Gastrocnemius medialis (tissue), 4 donors: Measurements from ENCODE around the gene GPAM. TPM values are rescaled to one million over a fixed set of nuclear protein-coding genes. Genes with fewer than 3 reads are reported as not detected.
"Not testable (repeated sequence)": the region's sequence is repeated elsewhere in the genome, so short reads cannot be mapped to it uniquely, and the experiment has no call there.

ENCODE experiments used
- ATAC-seq, 2 donors: fragments of 150-250 bp; one replicate each; pipeline ENCODE4 v1.9.1; 2016
- DNase-seq, 2 donors: peaks; one replicate each; pipeline ENCODE4 v3.0.0-alpha.2; 2019
- H3K27ac ChIP-seq, 4 donors: fragments of 200-600 bp; sonication (generic); 1 replicate in 1 of 4; 2 replicates in 3 of 4; pipeline ENCODE4 v1.5.1; 2016 to 2018; ENCODE audit warnings: mild to moderate bottlenecking in 2 of 4, moderate library complexity in 1 of 4
- H3K27me3 ChIP-seq, 3 donors: fragments of 200-600 bp; sonication (generic) in 2 of 3; 1 replicate in 1 of 3; 2 replicates in 2 of 3; pipeline versions ENCODE4 v1.5.1 to v1.6.0; 2016 to 2019; ENCODE audit warnings: mild to moderate bottlenecking in 1 of 3, moderate library complexity in 1 of 3
- H3K36me3 ChIP-seq, 2 donors: fragments of 200-600 bp; sonication (generic) in 1 of 2; one replicate each; pipeline ENCODE4 v1.5.1; 2017 to 2018
- H3K4me1 ChIP-seq, 2 donors: fragments of 200-600 bp; sonication (generic) in 1 of 2; one replicate each; pipeline ENCODE4 v1.5.1; 2016 to 2017; ENCODE audit warnings: mild to moderate bottlenecking in 2 of 2
- H3K4me3 ChIP-seq, 4 donors: fragments of 200-600 bp; sonication (generic) in 3 of 4; 1 replicate in 1 of 4; 2 replicates in 3 of 4; pipeline ENCODE4 v1.5.1; 2016 to 2019; ENCODE audit warnings: mild to moderate bottlenecking in 2 of 4
- H3K9me3 ChIP-seq, 3 donors: fragments of 200-600 bp; sonication (generic) in 2 of 3; 1 replicate in 1 of 3; 2 replicates in 2 of 3; pipeline ENCODE4 v1.5.1; 2016 to 2019
- CTCF ChIP-seq, 5 experiments: fragments of 450-650 bp in 3 of 5; fragments of 200-600 bp in 2 of 5; sonication (generic) in 2 of 5; IDR thresholded peaks in 4 of 5; conservative IDR thresholded peaks in 1 of 5; 1 replicate in 4 of 5; 2 replicates in 1 of 5; pipeline ENCODE4 v1.5.1; 2016 to 2019; ENCODE audit warnings: antibody characterized with exemption in 5 of 5, mild to moderate bottlenecking in 3 of 5, moderate library complexity in 3 of 5
- POLR2A ChIP-seq, 2 donors: fragments of 450-650 bp; IDR thresholded peaks; one replicate each; pipeline ENCODE4 v1.6.1; 2017; ENCODE audit warnings: antibody characterized with exemption in 2 of 2, mild to moderate bottlenecking in 2 of 2, moderate library complexity in 2 of 2
- in situ Hi-C, 4 donors: fragments of 200-750 bp; cut with MboI; loops; one replicate each; pipeline versions ENCODE4 v1.15.0 to v1.8.0; 2017; ENCODE audit warnings: low sequenced_read_pairs in 4 of 4
- intact Hi-C: fragments of 100-400 bp; cut with DNase I; formaldehyde crosslinking; loops from one replicate; pipeline ENCODE4 v1.15.1; 2023; ENCODE audit warnings: low total_unique reads
- total RNA-seq, 4 donors: library from RNA; depleted of rRNA; stranded (reverse); fragments of >200 nt; gene quantifications; one replicate each; pipeline versions ENCODE4 v1.1.0 to v1.2.3, GENCODE V29; 2016

The GPAM gene
- total RNA-seq, 4 donors from 2014 or later = 4.0 to 9.0 (median 4.6) TPM

GRCh38 chr10:112115781-112116385 lies 67.7 kb downstream of the GPAM start:
- peak in 1 of 2 donors; percentile 23 for DNase-seq
- no peaks in the 10 kb centered on the region for H3K36me3 ChIP-seq
- intact Hi-C loops = loop anchor here (2.0 kb wide), 1 partner anchor 199 kb away; no protein-coding TSS in a partner anchor
- TF ChIP-seq POLR2A (IDR thresholded peaks at IDR 0.05) (no peak), CTCF (IDR thresholded peaks at IDR 0.05 in 4 of 5, conservative IDR thresholded peaks at IDR 0.05 in 1 of 5) (peak; percentile 41 to 77 (median 59))
- no peaks in the 10 kb centered on the region for H3K4me1 ChIP-seq
- no peak overlapping the region for H3K27ac ChIP-seq
- H3K27me3 ChIP-seq = no peaks in the 10 kb centered on the region
- in situ Hi-C loops = no loop called here
- H3K9me3 ChIP-seq = no peaks in the 10 kb centered on the region
- H3K4me3 ChIP-seq = no peak overlapping the region
- peak; percentile 47 to 81 for ATAC-seq

GRCh38 chr10:112109779-112110178 lies 73.8 kb downstream of the GPAM start:
- H3K9me3 ChIP-seq, H3K4me1 ChIP-seq, intact Hi-C loops, H3K36me3 ChIP-seq, H3K27me3 ChIP-seq, ATAC-seq, in situ Hi-C loops, DNase-seq, H3K27ac ChIP-seq, H3K4me3 ChIP-seq: not testable (repeated sequence)

Other genes starting within 250 kb of the GPAM start
- not detected for gene TECTB, start 99.6 kb upstream of the GPAM start, total RNA-seq
- gene ACSL5, start 190.4 kb upstream of the GPAM start, total RNA-seq = 1 to 10 TPM; 2.2 to 4.1 (median 3.1) TPM